NCI-H1694 (cell line): ENCODE measurements around the gene LETM1.
"Not testable (repeated sequence)": the region's sequence is repeated elsewhere in the genome, so short reads cannot be mapped to it uniquely, and the experiment has no call there.

ENCODE experiments used
- DNase-seq: peaks from one replicate; lab custom pipeline; 2025; lab: John Stamatoyannopoulos, UW

Gene LETM1

DNA sequence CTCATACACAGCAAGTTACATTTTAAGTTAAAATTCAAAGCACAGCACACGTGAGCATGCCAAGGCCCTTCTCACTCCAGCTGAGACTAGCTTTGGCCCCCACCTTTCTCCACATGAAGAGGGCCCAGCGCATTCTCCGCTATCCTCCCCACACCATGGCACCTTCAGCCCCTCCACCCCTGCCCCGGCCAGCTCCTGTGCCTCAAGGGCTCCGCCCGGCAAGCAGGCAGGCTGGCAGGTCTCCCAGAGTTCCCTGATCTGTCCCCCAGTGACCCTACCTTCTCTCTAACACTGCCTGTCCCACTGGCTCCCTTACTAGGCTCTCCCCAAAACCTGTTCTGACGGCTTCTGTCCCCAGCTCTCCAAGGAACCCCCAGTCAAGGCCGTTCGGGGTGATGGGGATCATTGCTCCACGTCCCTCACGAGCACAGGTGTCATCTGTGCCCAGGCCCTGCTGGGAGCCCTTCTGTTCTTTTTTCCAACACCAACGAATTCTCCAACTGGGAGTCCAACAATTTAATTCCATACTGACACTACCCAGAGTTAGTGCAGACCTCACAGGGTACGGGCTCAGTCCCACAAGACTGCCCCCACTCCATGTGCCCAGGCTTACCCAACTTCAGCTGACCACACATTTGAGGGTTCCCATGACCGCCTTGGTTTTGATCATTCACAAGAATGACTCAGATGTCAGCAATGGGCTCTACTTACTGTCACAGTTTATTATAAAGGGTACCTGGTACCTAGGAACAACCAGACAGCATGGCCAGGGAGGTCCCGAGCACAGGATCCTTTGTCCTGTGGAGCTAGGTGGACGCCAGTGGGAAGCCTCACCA is 4.2 kb downstream of the LETM1 start:
- no peak for DNase-seq

GRCh38 chr4:1851160-1851559 is 4.8 kb downstream of the LETM1 start:
- DNase-seq, result no peak

DNA sequence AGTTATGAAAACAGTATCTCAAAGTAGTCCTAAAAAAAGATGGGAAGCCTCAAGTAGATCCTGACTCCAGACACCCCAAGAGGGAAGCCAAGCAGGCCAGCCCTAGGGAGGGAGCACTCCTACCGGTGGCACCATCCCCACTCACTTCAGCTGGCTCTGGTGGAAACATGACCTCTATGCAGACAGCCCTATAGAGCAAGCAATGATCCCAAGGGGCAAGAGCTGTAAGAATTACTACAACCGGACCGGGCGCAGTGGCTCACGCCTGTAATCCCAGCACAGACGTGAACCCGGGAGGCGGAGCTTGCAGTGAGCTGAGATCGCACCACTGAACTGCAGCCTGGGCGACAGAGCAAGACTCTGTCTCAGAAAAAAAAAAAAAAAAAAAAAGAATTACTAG is 5.7 kb downstream of the LETM1 start:
- no peak for DNase-seq

DNA sequence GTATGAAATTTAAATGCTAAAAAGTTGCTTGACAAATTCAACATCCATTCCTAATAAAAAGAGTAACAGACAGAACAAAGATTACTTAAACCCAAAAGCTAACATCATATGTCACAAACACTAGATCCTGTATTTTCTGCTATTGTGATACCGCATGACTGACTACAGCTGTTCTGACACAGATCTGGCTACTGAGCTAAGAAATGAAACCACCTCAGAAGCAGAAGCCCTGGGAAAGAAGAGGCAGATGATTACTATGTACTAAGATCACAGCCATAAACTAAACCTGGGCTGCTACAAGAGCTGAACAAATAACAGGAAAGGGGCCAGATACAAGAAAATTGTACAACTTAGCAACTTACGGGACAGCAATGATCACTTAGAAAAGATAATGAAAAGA is 9.4 kb downstream of the LETM1 start:
- DNase-seq, result no peak

- not testable (repeated sequence) for DNase-seq
Observed at GRCh38 chr4:1844618-1845017, 11.3 kb downstream of the LETM1 start.

GRCh38 chr4:1843852-1844251 is 12.1 kb downstream of the LETM1 start:
- DNase-seq, result no peak

DNA sequence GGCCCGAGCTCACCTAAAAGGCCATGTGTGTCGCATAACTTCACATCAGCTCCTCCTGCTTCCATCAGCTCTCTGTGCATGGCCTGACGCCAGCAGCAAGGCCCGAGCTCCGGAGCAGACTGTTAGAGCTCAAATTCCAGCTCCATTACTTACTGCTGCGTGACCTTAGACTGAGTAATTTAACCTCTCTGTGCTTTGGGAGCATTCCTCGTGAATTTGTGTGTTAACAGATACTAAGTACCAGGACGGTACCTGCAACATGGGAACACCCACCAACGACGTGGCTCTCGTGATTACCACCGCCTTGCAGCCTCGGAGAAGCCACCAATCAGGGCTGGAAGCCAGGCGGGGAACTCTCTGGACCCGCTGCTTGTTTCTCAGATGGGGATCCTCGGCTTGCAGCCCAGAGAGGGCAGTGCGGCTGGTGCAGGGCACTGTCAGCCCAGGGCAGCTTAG is 12.9 kb downstream of the LETM1 start:
- DNase-seq, result no peak

DNA sequence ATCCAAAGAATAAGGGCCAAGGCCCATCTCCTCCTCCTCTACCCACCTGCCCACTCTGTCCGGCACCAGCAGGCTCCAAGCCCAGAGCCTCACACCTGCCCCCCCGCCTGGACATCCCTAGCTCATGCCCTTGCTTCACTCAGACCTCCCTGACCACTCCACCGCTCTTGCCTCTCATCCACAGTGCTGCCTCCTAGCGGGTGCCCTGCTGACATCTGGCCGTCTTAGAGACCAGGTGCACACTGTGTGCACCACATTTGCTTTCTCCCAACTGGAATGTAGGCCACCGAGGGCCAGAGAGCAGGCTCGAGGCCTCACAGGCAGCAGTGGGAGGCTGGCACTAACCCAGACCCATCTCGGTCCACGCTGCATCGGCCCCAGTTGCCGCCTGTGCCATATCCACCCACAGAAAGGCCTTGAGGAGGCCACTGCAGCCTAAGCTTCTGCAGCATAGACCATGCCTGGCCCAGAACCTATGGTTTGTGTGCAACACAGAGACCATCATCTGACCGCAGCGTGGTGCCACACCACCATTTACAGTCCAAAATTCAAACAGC is 13.5 kb downstream of the LETM1 start:
- no peak for DNase-seq

DNA sequence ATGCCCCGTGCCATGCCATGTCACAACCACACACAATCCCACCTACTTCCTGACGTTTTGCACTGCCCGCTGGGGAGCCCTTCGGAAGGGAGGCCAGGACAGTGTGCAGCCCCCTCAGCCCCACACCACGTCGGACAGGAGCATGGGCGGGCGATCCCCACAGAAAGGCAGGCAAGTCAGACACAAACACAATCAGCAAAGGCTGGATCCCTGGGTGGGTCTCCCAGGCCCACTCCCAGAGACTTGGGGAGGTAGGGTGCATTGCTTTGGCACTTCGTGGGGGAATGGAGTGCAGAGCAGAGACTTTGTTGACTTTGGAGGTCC is 14.1 kb downstream of the LETM1 start:
- no peak for DNase-seq

DNA sequence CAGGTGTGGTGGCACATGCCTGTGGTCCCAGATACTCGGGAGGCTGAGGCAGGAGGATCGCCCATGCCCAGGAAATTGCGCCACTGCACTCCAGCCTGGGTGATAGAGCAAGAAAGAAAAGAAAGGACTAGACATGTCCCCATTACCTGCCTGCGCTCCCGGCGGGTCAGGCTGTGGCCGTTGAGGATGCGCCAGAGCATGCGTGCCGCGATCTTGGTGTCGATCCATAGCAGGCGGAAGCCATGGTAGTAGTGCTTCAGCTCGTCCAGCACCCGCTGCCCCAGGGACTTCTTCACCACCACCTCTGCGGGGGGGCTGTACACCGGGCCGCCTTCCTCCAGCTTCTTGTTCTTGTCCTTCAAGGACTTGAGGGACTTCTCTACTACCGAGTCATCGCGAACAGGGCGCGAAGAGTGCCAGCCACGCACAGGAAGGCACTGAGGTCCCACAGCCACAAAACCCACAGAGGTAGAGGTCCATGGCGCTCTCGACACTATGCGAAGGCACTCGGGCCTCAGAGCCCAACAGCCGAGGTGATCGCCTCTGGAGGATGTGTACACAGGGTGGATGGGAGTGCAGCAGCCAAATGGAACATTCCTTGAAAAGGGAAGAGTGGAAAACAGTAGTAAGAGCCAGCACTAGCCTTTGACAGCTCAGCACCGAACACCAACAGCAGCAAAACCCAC is 14.6 kb downstream of the LETM1 start:
- DNase-seq, result no peak

GRCh38 chr4:1839282-1839681 is 16.7 kb downstream of the LETM1 start:
- DNase-seq, result no peak

- DNase-seq, result no peak
Observed at GRCh38 chr4:1837069-1837468, 18.9 kb downstream of the LETM1 start.

DNA sequence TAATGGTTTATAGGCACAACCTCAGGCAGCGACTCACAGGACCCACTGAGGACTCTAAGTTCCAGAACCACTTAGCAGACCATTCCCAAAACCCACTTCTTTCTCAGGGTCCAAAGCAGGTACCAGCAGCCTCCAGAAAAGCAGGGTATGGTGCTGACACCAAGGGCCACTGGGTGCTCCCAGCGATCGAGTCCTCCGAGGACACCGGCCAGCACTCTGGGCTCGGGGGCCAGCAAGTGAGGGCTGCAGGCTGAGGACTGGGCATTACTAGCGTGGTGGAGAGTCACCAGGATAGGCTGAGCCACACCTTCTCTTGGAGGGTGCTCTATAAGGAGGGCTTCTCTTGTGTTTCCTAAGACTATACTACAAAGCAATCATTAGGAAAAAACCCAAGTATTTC is 19.3 kb downstream of the LETM1 start:
- DNase-seq, result no peak

DNA sequence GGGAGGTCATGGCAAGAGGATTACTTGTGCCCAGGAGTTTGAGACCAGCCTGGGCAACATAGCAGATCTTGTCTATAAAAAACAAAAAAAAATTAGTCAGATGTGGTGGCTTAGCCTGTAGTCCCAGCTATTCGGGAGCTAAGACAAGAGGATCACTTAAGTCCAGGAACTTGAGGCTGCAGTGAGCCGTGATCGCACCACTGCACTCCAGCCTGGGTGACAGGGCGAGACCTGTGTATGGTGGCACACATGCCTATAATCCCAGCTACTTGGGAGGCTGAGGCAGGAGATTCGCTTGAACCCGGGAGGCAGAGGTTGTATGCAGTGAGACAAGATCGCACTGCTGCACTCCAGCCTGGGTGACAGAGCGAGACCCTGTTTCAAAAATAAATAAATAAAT is 20.1 kb downstream of the LETM1 start:
- DNase-seq, result not testable (repeated sequence)

- no peak for DNase-seq
Observed at GRCh38 chr4:1834047-1834775, 21.7 kb downstream of the LETM1 start.

- no peak for DNase-seq
Observed at GRCh38 chr4:1833307-1834046, 22.5 kb downstream of the LETM1 start.

DNA sequence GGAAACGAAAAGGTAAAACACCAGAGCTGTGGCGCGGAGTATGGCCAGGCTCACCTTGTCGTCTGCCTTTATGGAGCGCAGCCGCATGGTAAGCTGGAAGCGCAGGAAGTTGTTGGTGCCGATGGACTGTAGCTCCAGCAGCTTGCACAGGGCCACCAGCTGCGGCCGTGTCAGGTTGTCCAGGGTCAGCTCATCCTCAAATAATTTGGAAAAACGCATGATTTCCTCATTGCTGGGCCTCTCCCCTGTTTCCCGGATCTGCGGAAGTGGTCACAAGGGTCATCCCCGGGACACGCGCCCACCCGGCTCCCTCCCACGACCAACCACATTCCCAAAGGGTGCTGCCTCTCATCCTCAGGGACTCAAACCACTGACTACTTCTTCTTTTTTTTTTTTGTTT is 23.3 kb downstream of the LETM1 start:
- no peak for DNase-seq

- DNase-seq, result no peak
Observed at GRCh38 chr4:1831331-1831730, 24.6 kb downstream of the LETM1 start.

DNA sequence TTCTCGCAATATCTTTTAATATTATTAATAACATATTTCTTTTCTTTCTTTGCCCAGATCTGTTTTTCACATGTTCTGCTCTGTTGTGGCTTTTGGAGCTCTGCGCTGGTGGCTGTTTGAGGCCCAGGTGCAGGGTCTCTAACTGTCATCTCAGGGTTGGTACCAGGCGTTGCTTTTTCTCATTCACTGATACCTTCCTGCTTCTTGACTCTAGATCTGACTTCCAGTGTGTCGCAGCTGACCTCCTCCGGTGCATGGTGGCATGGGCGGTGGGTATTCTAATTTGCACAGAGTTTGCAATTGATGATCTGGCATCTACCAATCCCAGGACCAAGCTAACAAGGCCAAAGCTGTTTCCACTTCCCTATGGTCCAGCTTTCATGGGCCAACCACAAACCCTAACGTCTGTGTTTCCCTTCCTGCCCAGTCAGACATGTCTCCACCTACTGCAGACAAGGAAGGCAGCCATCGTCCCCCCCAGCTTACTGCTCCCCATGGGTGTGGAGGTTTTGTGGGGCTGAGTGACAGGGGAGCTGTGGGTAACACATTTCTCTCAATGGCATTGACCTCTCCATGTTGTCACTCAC is 25.2 kb downstream of the LETM1 start:
- no peak for DNase-seq

DNA sequence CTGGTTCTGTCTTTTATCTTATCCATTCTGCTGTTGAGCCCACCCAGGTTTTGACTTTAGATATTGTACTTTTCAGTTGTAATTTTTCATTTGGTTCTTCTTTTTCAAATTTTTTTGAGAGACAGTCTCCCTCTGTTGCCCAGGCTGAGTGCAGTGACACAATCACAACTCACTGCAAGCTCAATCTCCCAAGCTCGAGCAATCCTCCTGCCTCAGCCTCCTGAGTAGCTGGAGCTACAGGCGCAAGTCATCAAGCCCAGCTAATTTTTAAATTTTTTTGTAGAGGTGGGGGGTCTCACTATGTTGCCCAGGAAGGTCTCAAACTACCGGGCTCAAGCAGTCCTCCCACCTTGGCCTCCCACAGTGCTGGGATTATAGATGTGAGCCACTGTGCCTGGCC is 25.7 kb downstream of the LETM1 start:
- DNase-seq, result no peak

GRCh38 chr4:1826531-1827350 is 29.2 kb downstream of the LETM1 start:
- DNase-seq, result no peak
